ENCODE results near the gene DYRK3.
A peak's percentile ranks its signal among the peaks of the same experiment; 100 is the strongest.
"Not testable (repeated sequence)": the region's sequence is repeated elsewhere in the genome, so short reads cannot be mapped to it uniquely, and the experiment has no call there.

DYRK3 gene

GRCh38 chr1:206600527-206600926 lies 34.8 kb upstream of the DYRK3 start:
- in situ Hi-C loops (cut with HindIII; ENCODE audit: low pct_unique_long_range_greater_than_20kb, low sequenced_read_pairs) = no loop called here
- no peak for TF ChIP-seq JUND (IDR thresholded peaks at IDR 0.05; ENCODE audit: low read depth)
- no peak for DNase-seq (ENCODE audit: low read depth in 1 of 2, low spot score in 1 of 2)

GRCh38 chr1:206604861-206605260 lies 30.5 kb upstream of the DYRK3 start:
- in situ Hi-C loops (cut with HindIII; ENCODE audit: low pct_unique_long_range_greater_than_20kb, low sequenced_read_pairs) = no loop called here
- no peak for TF ChIP-seq JUND (IDR thresholded peaks at IDR 0.05; ENCODE audit: low read depth)
- no peak for DNase-seq (ENCODE audit: low read depth in 1 of 2, low spot score in 1 of 2)

- DNase-seq (ENCODE audit: low read depth in 1 of 2, low spot score in 1 of 2) = peak; percentile 44 to 69
- no peak for TF ChIP-seq JUND (IDR thresholded peaks at IDR 0.05; ENCODE audit: low read depth)
- in situ Hi-C loops (cut with HindIII; ENCODE audit: low pct_unique_long_range_greater_than_20kb, low sequenced_read_pairs) = no loop called here
Observed at GRCh38 chr1:206606867-206607266, 28.5 kb upstream of the DYRK3 start.

- peak; percentile 27 to 43 for DNase-seq (ENCODE audit: low read depth in 1 of 2, low spot score in 1 of 2)
- in situ Hi-C loops (cut with HindIII; ENCODE audit: low pct_unique_long_range_greater_than_20kb, low sequenced_read_pairs) = no loop called here
- no peak for TF ChIP-seq JUND (IDR thresholded peaks at IDR 0.05; ENCODE audit: low read depth)
Observed at GRCh38 chr1:206608108-206608698, 27.1 kb upstream of the DYRK3 start.

GRCh38 chr1:206609229-206609991 lies 25.9 kb upstream of the DYRK3 start:
- no peak for DNase-seq (ENCODE audit: low read depth in 1 of 2, low spot score in 1 of 2)
- no peak for TF ChIP-seq JUND (IDR thresholded peaks at IDR 0.05; ENCODE audit: low read depth)
- in situ Hi-C loops (cut with HindIII; ENCODE audit: low pct_unique_long_range_greater_than_20kb, low sequenced_read_pairs) = no loop called here

GRCh38 chr1:206612129-206612876 lies 23.0 kb upstream of the DYRK3 start, which contains the start of gene EIF2D:
Gene EIF2D, minus strand, starts transcription at chr1:206612465. Its CDS starts 123 bp downstream, at chr1:206612342.
- DNase-seq (ENCODE audit: low read depth in 1 of 2, low spot score in 1 of 2) = peak; percentile 97 to 98
- no peak for TF ChIP-seq JUND (IDR thresholded peaks at IDR 0.05; ENCODE audit: low read depth)
- in situ Hi-C loops (cut with HindIII; ENCODE audit: low pct_unique_long_range_greater_than_20kb, low sequenced_read_pairs) = no loop called here

GRCh38 chr1:206626396-206626795 lies 8.9 kb upstream of the DYRK3 start:
- in situ Hi-C loops (cut with HindIII; ENCODE audit: low pct_unique_long_range_greater_than_20kb, low sequenced_read_pairs); DNase-seq (ENCODE audit: low read depth in 1 of 2, low spot score in 1 of 2): not testable (repeated sequence)

GRCh38 chr1:206628916-206629315 lies 6.4 kb upstream of the DYRK3 start:
- in situ Hi-C loops (cut with HindIII; ENCODE audit: low pct_unique_long_range_greater_than_20kb, low sequenced_read_pairs) = no loop called here
- no peak for DNase-seq (ENCODE audit: low read depth in 1 of 2, low spot score in 1 of 2)

GRCh38 chr1:206631085-206631509 lies 4.2 kb upstream of the DYRK3 start:
- in situ Hi-C loops (cut with HindIII; ENCODE audit: low pct_unique_long_range_greater_than_20kb, low sequenced_read_pairs) = no loop called here
- peak; percentile 57 to 91 for DNase-seq (ENCODE audit: low read depth in 1 of 2, low spot score in 1 of 2)
- no peak for TF ChIP-seq JUND (IDR thresholded peaks at IDR 0.05; ENCODE audit: low read depth)

More at GRCh38 chr1:206628916-206629315, 6.4 kb upstream of the DYRK3 start:
- TF ChIP-seq JUND (IDR thresholded peaks at IDR 0.05; ENCODE audit: low read depth) = no peak

GRCh38 chr1:206633708-206634121 lies 1.6 kb upstream of the DYRK3 start:
- no peak for TF ChIP-seq JUND (IDR thresholded peaks at IDR 0.05; ENCODE audit: low read depth)
- in situ Hi-C loops (cut with HindIII; ENCODE audit: low pct_unique_long_range_greater_than_20kb, low sequenced_read_pairs) = no loop called here
- no peak for DNase-seq (ENCODE audit: low read depth in 1 of 2, low spot score in 1 of 2)

- in situ Hi-C loops (cut with HindIII; ENCODE audit: low pct_unique_long_range_greater_than_20kb, low sequenced_read_pairs) = no loop called here
- no peak for TF ChIP-seq JUND (IDR thresholded peaks at IDR 0.05; ENCODE audit: low read depth)
- DNase-seq (ENCODE audit: low read depth in 1 of 2, low spot score in 1 of 2) = peak; percentile 66 to 92
Observed at GRCh38 chr1:206634365-206635079, 814 bp upstream of the DYRK3 start.

- in situ Hi-C loops (cut with HindIII; ENCODE audit: low pct_unique_long_range_greater_than_20kb, low sequenced_read_pairs) = no loop called here
- TF ChIP-seq JUND (IDR thresholded peaks at IDR 0.05; ENCODE audit: low read depth) = no peak
- DNase-seq (ENCODE audit: low read depth in 1 of 2, low spot score in 1 of 2) = no peak
Observed at GRCh38 chr1:206635978-206636345, 626 bp downstream of the DYRK3 start.

All from T47D (cell line).